Measurements from ENCODE around the gene RHOBTB3.

DNA sequence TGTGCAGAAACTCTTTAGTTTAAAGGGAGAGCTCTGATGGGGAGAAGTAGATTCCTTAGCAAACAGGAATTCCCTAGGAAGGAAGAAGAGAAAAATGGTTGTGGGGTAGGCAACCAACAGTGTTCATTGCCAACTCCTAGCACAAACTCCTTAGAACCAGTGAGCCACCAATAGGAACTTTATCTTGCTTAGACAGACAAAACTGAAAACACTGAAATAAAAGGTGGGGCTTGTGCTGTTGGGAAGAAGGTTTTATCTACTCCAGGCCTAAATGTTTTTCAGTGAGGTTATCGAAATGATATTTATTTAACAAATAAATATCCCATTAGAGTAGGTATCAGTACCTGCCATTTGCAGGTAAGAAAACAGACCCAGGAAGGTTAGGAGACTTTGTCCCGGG, 99.1 kb downstream of the RHOBTB3 start:
- no peak for TF ChIP-seq EZH2 (IDR thresholded peaks at IDR 0.05; ENCODE audit: low read length, missing control alignments)
- TF ChIP-seq, protein P1, sequence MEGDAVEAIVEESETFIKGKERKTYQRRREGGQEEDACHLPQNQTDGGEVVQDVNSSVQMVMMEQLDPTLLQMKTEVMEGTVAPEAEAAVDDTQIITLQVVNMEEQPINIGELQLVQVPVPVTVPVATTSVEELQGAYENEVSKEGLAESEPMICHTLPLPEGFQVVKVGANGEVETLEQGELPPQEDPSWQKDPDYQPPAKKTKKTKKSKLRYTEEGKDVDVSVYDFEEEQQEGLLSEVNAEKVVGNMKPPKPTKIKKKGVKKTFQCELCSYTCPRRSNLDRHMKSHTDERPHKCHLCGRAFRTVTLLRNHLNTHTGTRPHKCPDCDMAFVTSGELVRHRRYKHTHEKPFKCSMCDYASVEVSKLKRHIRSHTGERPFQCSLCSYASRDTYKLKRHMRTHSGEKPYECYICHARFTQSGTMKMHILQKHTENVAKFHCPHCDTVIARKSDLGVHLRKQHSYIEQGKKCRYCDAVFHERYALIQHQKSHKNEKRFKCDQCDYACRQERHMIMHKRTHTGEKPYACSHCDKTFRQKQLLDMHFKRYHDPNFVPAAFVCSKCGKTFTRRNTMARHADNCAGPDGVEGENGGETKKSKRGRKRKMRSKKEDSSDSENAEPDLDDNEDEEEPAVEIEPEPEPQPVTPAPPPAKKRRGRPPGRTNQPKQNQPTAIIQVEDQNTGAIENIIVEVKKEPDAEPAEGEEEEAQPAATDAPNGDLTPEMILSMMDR (conservative IDR thresholded peaks at IDR 0.05 in 1 of 2, IDR thresholded peaks at IDR 0.05 in 1 of 2; ENCODE audit: low read depth in 1 of 2, low read length in 2 of 2): no peak

Data from fibroblast of lung (primary cell).